UCSD-AML1 (cell line): ENCODE data around the gene TNRC6B.
"Not testable (repeated sequence)": the region's sequence is repeated elsewhere in the genome, so short reads cannot be mapped to it uniquely, and the experiment has no call there.

ENCODE experiments used
- DNase-seq: peaks from one replicate; lab custom pipeline; 2025; ENCODE audit not compliant: unreplicated experiment; lab: John Stamatoyannopoulos, UW

The TNRC6B gene

DNA sequence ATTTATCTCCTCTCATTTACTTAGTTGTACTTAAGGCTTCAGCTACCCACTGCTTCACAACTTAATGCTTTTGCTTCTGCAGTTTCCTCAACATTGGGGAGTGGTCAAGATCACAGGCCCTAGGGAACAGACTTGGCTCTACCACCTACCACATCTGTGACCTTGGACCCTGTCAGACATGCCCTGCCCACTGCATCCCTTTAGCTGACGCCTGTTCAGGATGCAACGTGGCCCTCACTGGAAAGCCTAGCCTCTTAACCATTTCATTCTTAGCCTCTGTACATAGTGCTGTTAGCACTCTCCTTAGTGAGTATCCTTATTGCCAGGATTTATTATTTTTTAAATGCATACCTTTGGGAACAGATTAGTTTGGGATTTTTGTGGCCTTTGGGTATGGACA is 34.4 kb downstream of the TNRC6B start:
- no peak for DNase-seq

GRCh38 chr22:40213478-40213877 is 35.8 kb downstream of the TNRC6B start:
- DNase-seq: no peak

- DNase-seq: peak; percentile 38
Observed at GRCh38 chr22:40215266-40215665, 37.5 kb downstream of the TNRC6B start.

- no peak for DNase-seq
Observed at GRCh38 chr22:40216041-40216756, 38.5 kb downstream of the TNRC6B start.

- no peak for DNase-seq
Observed at GRCh38 chr22:40218152-40218551, 40.4 kb downstream of the TNRC6B start.

GRCh38 chr22:40218723-40219294 is 41.1 kb downstream of the TNRC6B start:
- DNase-seq: no peak

- DNase-seq: no peak
Observed at GRCh38 chr22:40220316-40221054, 42.8 kb downstream of the TNRC6B start.

DNA sequence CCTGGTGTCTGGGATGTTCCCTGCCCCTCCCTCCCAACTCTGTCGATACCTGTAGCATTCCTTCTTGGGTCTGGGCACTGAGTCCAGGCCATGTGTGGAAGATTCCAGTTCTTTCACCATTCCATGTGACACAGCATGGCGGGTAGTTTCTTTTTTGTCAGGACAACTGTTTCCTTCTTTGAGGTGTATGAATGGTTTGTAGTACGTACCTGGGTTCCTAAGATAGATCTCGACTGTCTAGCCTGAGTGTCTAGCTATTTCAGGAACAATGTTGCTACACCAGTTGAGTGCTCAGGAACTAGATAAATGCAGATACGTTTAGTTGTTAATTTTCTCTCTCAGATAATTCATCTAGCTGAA is 43.3 kb downstream of the TNRC6B start:
- no peak for DNase-seq

GRCh38 chr22:40222979-40223378 is 45.3 kb downstream of the TNRC6B start:
- DNase-seq: not testable (repeated sequence)

DNA sequence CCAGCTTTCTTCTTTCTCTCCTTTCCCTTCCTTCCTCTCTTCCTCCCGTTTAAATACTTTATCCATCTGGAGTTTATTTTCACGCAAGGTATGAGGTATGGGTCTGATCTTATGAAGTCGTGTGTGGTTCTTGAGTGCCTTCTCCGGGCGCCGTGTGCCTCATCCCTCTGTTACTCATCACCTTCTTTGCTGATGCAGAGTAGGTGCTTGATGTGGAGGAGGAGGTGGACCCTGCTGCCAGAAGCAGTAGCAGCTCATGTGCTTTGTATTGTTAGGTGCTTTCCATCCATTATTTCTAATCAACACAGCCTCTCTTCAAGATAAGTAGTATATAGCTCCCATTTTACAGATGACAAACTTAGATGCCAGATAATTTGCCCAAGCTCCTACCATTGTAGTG is 47.0 kb downstream of the TNRC6B start:
- DNase-seq: no peak

DNA sequence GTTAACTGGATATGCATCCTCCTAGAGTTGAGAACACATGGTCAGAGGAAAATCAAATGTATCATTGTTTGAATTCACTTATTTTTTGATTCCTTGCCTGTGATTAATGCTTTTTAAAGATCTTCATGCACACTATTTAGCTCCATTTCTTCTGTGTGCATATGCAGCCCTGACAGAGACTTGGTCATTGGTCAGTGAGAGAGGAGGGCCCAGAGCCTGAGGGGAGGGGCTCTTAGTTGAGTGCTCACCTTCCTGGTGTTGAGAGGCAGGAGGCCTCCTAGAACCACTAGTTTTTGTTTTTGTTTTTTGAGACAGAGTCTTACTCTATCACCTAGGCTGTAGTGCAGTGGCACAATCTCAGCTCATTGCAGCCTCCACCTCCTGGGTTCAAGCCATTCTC is 48.9 kb downstream of the TNRC6B start:
- no peak for DNase-seq

GRCh38 chr22:40231618-40232313 is 54.0 kb downstream of the TNRC6B start:
- DNase-seq: no peak

DNA sequence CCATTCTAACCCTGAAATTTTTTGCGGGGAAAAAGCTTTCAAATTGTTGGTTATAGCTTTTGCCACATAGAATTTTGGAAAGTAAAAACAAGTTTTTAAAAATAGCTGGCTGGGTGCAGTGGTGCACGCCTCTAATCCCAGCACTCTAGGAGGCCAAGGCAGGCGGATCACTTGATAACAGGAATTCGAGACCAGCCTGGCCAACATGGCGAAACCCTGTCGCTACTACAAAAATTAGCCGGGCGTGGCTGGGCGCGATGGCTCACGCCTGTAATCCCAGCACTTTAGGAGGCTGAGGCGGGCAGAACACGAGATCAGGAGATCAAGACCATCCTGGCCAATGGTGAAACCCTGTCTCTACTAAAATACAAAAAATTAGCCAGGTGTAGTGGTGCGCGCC is 54.9 kb downstream of the TNRC6B start:
- no peak for DNase-seq

DNA sequence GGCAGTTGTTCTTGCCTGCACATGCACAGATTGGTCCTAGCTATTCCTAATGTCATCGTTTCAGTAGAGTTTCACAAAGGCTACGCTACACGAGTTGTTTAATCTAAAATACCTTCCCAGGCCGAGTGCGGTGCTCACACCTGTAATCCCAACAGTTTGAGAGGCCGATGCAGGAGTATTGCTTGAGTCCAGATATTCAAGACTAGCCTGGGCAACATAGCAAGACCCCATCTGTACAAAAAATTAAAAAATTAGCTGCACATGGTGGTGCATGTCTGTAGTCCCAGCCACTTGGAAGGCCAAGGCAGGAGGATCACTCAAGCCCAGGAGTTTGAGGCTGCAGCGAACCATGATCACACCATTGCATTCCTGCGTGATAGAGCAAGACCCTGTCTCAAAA is 56.2 kb downstream of the TNRC6B start:
- DNase-seq: no peak

DNA sequence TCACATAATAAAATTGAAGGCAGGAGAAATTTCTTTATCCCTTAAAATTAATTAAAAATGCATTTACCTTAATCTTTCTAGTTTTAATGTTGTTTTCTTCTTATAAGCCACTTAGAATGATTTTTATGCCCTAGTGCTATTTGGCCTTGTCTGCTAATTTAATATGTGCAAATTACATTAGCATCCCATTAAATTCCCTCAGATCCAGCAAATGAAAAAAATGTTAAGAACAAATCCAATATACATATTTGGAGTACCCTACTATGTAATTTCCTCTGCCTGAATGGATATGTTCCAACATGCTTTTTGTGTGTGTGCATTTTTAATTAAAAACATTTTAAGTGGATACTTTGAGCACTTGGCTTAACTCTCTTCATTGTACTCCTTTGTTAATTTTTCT is 56.9 kb downstream of the TNRC6B start:
- no peak for DNase-seq

DNA sequence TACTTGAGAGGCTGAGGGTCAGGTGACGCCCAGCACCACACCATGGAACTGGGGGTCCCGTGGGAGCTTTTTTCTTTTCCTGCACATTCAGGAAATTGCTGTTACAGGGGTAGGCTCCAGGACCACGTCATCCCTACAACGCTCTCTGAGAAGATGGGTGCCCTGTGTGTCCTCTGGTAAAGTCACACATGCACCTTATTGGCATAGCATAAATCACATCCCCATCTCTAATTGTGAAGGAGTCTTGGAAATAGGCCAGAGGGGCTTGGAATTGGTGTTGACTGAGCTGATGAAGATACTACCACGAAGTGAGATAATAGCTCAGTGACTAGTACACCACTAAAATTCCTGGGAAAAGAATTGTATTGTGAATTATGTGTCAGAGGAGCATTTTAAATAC is 57.6 kb downstream of the TNRC6B start:
- DNase-seq: no peak

GRCh38 chr22:40236131-40236665 is 58.5 kb downstream of the TNRC6B start:
- DNase-seq: no peak

DNA sequence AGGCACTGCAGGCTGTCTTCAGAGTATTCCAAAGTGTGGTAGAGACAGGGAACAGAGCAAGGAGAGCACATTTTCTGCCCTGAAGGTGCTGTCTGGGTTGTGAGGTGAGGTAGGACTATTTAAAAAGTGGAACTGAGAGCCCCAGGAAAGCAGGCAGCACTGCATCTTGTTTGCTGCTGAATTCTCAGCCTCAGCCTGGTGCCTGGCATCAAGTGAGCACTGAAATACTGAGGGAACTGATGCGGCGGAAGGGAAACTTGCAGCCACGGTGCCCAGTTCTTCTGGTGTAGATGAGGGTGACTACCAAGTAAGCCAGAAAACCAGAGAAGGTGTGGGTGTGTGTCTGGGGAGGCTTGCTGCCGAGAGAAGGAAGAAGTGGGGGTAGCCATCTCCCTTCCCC is 59.5 kb downstream of the TNRC6B start:
- DNase-seq: no peak

DNA sequence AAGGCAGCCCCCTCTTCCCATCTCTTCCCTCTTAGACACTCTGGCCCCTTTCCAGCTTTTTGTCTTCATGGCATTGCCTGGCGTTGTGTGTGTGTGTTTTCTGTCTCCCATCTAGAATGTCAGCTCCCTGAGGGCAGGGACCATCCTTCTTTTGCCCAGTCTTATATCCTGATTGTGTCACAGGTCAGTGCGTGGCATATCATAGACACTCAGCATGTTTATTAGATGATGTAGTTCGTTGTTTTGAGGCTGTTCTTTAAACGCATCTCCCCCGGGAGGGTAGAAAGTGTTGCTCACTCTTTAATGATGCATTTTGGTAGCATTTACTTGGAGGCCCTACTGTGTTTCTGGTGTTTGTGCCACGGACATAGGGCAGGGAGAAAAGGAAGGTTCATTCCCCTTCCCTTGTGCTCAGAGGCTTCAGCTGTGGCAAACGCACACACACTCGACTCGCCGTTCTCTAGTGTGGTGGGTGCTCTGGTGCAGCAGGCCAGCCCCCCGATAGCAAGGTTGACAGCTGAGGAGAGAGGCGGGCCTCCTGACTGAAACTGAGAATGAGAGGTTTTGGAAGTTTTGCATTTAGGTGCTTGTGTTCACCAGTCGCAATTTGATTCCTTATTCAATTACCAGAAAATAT is 60.2 kb downstream of the TNRC6B start:
- DNase-seq: no peak

DNA sequence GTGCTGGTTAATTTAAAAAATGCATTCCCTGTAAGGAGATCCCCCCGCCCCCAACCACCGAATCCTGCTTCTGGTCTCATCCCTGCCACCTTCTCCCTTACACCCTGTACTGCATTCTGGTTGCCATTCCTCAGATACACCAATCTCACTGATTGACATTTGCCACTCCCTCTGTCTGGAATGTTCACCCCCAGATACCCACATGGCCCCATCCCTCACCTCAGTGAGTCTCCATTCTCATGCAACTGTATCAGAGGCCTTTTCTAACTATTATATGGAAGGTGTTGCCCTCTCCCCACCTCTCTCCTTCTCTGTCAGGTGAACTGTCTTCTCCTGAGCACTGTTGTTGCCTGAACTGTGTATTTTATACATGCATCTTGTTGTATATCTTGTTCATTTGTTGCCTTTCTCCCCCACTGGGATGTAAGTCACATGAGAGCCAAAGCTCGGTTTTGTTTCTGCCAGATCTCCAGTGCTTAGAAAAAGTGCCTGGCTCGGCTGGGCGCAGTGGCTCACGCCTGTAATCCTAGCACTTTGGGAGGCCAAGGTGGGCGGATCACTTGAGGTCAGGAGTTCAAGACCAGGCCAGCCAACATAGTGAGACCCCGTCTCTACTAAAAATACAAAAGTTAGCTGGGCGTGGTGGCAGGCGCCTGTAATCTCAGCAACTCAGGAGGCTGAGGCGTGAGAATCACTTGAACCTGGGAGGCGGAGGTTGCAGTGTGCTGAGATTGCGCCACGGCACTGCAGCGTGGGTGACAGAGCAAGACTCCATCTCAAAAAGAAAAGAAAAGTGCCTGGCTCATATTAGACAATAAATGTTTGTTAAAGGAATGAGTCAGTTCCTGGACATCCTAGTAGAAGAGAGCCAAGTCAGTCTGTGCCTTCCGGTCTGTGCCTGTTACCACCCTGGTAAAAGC is 61.0 kb downstream of the TNRC6B start:
- no peak for DNase-seq
